ENCODE data around the gene PTH2R. TPM values are rescaled to one million over a fixed set of nuclear protein-coding genes. Genes with fewer than 3 reads are reported as not detected.

Gene PTH2R
- total and polyA plus RNA-seq, 2 experiments from 2014 or later: 0.18 to 0.38 TPM

DNA sequence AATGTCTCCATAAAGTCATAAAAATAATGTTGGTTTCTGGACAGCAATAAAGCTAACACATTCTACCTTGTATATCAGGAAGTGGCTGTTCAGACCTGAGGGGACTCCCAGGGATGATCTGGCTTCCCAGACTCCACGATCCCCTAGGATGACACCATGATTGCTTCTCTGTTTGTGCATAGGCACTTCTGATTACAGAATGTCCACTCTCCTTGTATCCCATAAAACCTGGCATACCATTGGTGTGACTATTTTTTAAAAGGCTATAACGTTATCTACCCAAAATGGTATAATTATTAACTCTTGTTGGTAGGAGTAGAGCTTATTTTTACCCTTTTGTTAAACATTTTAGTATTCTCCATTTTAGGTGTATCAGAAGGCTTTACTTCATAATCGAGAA is 57.1 kb downstream of the PTH2R start:
- Mint-ChIP-seq H3K36me3 (ENCODE audit: low read depth) (no peaks in the 10 kb centered on the region), H3K9me3 (no peaks in the 10 kb centered on the region), H3K27ac (no peak overlapping the region), H3K4me3 (no peak overlapping the region), H3K4me1 (no peaks in the 10 kb centered on the region), H3K27me3 (ENCODE audit: insufficient read depth, low read depth, poor library complexity) (no peaks in the 10 kb centered on the region)
- Histone ChIP-seq H2AFZ (no peak overlapping the region), H3K4me2 (no peak overlapping the region), H3K79me2 (replicated peaks; ENCODE audit: insufficient read depth) (no peaks in the 10 kb centered on the region), H3F3A (replicated peaks; ENCODE audit: low read depth) (no peaks in the 10 kb centered on the region), H3K4me1 (ENCODE audit: insufficient read depth) (no peaks in the 10 kb centered on the region; the same call in 1 of the 2 replicates), H3K27ac (ENCODE audit: low read depth) (no peak overlapping the region), H3K27me3 (ENCODE audit: insufficient read depth) (peaks cover 22% of the 10 kb centered on the region), H3K9me2 (ENCODE audit: insufficient read depth) (no peaks in the 10 kb centered on the region), H3K4me3 (no peak overlapping the region), H3K36me3 (ENCODE audit: insufficient read depth) (no peaks in the 10 kb centered on the region), H4K20me1 (replicated peaks; ENCODE audit: insufficient read depth) (no peaks in the 10 kb centered on the region)
- DNase-seq (ENCODE audit: low spot score): no peak
- TF ChIP-seq STAT1 (IDR thresholded peaks at IDR 0.05; ENCODE audit: unreplicated experiment): no peak
- TF ChIP-seq ZNF114 (CRISPR knock-in tag; IDR thresholded peaks at IDR 0.05): no peak
- TF ChIP-seq, protein P1, sequence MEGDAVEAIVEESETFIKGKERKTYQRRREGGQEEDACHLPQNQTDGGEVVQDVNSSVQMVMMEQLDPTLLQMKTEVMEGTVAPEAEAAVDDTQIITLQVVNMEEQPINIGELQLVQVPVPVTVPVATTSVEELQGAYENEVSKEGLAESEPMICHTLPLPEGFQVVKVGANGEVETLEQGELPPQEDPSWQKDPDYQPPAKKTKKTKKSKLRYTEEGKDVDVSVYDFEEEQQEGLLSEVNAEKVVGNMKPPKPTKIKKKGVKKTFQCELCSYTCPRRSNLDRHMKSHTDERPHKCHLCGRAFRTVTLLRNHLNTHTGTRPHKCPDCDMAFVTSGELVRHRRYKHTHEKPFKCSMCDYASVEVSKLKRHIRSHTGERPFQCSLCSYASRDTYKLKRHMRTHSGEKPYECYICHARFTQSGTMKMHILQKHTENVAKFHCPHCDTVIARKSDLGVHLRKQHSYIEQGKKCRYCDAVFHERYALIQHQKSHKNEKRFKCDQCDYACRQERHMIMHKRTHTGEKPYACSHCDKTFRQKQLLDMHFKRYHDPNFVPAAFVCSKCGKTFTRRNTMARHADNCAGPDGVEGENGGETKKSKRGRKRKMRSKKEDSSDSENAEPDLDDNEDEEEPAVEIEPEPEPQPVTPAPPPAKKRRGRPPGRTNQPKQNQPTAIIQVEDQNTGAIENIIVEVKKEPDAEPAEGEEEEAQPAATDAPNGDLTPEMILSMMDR (conservative IDR thresholded peaks at IDR 0.05; ENCODE audit: low read depth in 2 of 2): no peak
- no peak for TF ChIP-seq NANOG (IDR thresholded peaks at IDR 0.05; ENCODE audit: borderline replicate concordance)
- no peak for TF ChIP-seq EZH2phosphoT487 (IDR thresholded peaks at IDR 0.05; ENCODE audit: unreplicated experiment)
- TF ChIP-seq CREB1 (CRISPR knock-in tag; IDR thresholded peaks at IDR 0.05; ENCODE audit: low read depth): no peak
- TF ChIP-seq, protein P2, sequence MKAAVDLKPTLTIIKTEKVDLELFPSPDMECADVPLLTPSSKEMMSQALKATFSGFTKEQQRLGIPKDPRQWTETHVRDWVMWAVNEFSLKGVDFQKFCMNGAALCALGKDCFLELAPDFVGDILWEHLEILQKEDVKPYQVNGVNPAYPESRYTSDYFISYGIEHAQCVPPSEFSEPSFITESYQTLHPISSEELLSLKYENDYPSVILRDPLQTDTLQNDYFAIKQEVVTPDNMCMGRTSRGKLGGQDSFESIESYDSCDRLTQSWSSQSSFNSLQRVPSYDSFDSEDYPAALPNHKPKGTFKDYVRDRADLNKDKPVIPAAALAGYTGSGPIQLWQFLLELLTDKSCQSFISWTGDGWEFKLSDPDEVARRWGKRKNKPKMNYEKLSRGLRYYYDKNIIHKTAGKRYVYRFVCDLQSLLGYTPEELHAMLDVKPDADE (IDR thresholded peaks at IDR 0.05): no peak
- TF ChIP-seq EZH2 (IDR thresholded peaks at IDR 0.05; ENCODE audit: low read depth, unreplicated experiment): no peak
- TF ChIP-seq JUNB (IDR thresholded peaks at IDR 0.05; ENCODE audit: unreplicated experiment): no peak
- no peak for TF ChIP-seq POLR2AphosphoS5 (IDR thresholded peaks at IDR 0.05; ENCODE audit: low read depth)
- TF ChIP-seq, protein P3, sequence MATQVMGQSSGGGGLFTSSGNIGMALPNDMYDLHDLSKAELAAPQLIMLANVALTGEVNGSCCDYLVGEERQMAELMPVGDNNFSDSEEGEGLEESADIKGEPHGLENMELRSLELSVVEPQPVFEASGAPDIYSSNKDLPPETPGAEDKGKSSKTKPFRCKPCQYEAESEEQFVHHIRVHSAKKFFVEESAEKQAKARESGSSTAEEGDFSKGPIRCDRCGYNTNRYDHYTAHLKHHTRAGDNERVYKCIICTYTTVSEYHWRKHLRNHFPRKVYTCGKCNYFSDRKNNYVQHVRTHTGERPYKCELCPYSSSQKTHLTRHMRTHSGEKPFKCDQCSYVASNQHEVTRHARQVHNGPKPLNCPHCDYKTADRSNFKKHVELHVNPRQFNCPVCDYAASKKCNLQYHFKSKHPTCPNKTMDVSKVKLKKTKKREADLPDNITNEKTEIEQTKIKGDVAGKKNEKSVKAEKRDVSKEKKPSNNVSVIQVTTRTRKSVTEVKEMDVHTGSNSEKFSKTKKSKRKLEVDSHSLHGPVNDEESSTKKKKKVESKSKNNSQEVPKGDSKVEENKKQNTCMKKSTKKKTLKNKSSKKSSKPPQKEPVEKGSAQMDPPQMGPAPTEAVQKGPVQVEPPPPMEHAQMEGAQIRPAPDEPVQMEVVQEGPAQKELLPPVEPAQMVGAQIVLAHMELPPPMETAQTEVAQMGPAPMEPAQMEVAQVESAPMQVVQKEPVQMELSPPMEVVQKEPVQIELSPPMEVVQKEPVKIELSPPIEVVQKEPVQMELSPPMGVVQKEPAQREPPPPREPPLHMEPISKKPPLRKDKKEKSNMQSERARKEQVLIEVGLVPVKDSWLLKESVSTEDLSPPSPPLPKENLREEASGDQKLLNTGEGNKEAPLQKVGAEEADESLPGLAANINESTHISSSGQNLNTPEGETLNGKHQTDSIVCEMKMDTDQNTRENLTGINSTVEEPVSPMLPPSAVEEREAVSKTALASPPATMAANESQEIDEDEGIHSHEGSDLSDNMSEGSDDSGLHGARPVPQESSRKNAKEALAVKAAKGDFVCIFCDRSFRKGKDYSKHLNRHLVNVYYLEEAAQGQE (IDR thresholded peaks at IDR 0.05; ENCODE audit: unreplicated experiment): no peak
- TF ChIP-seq ZNF331 (CRISPR knock-in tag; IDR thresholded peaks at IDR 0.05; ENCODE audit: low read depth): no peak
- TF ChIP-seq, protein P4, sequence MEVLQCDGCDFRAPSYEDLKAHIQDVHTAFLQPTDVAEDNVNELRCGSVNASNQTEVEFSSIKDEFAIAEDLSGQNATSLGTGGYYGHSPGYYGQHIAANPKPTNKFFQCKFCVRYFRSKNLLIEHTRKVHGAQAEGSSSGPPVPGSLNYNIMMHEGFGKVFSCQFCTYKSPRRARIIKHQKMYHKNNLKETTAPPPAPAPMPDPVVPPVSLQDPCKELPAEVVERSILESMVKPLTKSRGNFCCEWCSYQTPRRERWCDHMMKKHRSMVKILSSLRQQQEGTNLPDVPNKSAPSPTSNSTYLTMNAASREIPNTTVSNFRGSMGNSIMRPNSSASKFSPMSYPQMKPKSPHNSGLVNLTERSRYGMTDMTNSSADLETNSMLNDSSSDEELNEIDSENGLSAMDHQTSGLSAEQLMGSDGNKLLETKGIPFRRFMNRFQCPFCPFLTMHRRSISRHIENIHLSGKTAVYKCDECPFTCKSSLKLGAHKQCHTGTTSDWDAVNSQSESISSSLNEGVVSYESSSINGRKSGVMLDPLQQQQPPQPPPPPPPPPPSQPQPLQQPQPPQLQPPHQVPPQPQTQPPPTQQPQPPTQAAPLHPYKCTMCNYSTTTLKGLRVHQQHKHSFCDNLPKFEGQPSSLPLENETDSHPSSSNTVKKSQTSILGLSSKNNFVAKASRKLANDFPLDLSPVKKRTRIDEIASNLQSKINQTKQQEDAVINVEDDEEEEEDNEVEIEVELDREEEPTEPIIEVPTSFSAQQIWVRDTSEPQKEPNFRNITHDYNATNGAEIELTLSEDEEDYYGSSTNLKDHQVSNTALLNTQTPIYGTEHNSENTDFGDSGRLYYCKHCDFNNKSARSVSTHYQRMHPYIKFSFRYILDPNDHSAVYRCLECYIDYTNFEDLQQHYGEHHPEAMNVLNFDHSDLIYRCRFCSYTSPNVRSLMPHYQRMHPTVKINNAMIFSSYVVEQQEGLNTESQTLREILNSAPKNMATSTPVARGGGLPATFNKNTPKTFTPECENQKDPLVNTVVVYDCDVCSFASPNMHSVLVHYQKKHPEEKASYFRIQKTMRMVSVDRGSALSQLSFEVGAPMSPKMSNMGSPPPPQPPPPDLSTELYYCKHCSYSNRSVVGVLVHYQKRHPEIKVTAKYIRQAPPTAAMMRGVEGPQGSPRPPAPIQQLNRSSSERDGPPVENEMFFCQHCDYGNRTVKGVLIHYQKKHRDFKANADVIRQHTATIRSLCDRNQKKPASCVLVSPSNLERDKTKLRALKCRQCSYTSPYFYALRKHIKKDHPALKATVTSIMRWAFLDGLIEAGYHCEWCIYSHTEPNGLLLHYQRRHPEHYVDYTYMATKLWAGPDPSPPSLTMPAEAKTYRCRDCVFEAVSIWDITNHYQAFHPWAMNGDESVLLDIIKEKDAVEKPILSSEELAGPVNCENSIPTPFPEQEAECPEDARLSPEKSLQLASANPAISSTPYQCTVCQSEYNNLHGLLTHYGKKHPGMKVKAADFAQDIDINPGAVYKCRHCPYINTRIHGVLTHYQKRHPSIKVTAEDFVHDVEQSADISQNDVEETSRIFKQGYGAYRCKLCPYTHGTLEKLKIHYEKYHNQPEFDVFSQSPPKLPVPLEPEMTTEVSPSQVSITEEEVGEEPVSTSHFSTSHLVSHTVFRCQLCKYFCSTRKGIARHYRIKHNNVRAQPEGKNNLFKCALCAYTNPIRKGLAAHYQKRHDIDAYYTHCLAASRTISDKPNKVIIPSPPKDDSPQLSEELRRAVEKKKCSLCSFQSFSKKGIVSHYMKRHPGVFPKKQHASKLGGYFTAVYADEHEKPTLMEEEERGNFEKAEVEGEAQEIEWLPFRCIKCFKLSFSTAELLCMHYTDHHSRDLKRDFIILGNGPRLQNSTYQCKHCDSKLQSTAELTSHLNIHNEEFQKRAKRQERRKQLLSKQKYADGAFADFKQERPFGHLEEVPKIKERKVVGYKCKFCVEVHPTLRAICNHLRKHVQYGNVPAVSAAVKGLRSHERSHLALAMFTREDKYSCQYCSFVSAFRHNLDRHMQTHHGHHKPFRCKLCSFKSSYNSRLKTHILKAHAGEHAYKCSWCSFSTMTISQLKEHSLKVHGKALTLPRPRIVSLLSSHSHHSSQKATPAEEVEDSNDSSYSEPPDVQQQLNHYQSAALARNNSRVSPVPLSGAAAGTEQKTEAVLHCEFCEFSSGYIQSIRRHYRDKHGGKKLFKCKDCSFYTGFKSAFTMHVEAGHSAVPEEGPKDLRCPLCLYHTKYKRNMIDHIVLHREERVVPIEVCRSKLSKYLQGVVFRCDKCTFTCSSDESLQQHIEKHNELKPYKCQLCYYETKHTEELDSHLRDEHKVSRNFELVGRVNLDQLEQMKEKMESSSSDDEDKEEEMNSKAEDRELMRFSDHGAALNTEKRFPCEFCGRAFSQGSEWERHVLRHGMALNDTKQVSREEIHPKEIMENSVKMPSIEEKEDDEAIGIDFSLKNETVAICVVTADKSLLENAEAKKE (CRISPR knock-in tag; IDR thresholded peaks at IDR 0.05): no peak
- no peak for ATAC-seq

Measured in GM23338 (cell line).